DMS153 (cell line): Measurements from ENCODE around the gene ASB10.

Source experiments
- DNase-seq: peaks from one replicate; lab custom pipeline; 2025; lab: John Stamatoyannopoulos, UW

ASB10 gene

DNA sequence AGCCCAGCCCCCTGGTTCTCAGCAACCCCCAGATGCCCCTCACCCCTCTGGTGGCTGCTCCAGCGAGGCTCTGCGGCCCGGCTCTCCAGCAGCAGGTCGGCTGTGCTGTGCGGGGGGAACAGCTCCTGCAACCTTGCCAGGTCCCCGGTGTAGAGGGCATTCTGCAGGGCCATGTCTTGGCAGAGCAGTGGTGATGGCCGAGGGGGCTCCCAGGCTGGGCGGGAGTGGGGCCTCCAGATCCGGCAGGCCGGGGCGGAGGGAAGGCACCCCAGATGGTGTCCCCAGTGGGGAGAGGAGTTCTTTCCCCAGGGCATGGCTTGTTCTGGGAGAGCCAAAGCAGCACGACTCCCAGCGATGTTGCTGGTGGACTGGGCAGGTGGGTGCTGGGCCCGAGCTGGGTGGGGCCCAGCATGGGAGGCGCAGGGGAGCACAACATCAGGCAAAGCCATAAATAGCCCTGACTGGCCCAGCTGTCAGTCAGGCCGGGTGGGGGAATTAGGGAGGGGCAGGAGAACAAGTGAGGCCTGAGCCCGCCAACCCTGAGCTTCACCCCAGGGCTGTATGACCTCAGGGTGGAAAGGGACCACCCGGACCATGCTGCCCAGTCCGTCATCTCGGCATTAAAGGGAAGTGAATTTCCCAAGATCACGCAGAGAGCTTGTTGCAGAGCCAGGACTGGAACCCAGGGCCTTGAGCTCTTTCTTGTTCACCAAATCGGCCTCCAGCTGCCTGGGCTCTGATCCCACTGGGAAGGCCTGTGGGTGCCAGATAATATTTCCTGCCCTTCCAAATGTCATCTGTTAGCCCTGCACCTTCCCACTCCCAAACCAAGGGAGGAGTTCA, 580 bp upstream of the ASB10 start:
- DNase-seq: no peak

GRCh38 chr7:151185762-151186639, 1.0 kb downstream of the ASB10 start:
- DNase-seq: no peak

DNA sequence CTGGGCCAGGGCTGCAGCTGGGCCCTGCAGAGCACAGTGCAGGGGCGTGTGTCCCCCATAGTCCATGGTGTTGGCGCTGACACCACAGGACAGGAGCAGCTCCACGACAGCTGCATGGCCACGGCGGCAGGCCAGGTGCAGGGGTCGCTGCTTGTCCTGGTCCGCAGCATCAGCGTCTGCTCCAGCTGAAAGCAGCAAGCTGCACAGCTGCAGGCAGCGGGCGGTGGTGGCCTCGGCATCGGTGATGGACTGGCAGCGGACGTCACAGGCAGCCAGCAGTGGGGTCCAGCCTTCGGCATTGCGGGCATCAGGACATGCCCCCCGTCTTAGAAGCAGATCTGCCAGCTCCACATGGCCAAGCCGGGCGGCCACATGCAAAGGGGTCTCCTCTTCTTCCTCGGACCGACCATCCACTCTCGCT, 6.0 kb downstream of the ASB10 start:
- DNase-seq: no peak

DNA sequence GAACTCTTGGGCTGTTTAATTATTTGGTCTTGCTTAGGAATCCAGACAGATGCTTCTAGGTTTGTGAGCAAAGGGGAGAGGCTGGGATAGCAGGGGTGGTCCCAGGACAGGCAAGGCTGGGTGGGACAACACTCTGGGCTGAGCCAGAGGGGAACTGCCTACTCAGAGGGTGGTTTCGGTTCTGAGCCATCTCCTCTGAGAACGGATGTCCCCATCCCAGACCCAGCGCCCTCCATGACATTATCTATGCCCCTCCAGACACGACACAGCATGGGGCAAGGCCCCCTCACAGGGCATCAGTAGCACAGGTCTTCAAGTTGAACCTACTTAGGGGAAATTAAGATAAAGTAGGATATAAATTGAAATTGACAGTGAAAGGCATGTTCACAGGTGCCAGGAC, 7.1 kb downstream of the ASB10 start:
- DNase-seq: no peak

DNA sequence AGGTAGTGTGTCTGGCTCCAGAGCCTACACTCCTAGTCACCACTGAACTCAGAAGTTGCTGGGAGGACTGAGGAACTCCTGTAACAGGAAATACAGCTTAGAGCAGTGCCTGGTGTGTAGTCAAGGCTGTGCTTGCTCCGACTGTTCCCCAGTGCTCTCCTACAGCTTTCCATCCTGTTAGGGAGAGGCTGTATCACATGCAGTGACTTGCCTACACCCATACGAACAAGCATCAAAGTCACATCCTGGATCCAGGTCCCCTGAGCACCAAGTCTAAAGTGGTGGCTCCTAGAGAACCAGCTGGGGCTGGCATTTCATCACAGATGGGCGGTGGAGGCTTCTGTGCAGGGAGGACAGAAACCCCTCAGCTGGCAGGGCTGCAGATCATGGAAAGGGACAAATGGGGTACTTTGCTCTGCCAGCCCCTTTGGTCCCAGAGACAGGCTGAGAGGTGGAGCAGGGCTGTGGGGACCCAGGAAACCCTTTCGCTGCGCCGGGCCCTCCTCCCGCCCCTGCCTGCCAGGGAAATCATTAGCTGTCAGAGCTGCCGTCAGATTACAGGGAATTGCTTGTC, 7.7 kb downstream of the ASB10 start:
- DNase-seq: no peak

GRCh38 chr7:151178831-151179230, 8.2 kb downstream of the ASB10 start:
- DNase-seq: no peak

DNA sequence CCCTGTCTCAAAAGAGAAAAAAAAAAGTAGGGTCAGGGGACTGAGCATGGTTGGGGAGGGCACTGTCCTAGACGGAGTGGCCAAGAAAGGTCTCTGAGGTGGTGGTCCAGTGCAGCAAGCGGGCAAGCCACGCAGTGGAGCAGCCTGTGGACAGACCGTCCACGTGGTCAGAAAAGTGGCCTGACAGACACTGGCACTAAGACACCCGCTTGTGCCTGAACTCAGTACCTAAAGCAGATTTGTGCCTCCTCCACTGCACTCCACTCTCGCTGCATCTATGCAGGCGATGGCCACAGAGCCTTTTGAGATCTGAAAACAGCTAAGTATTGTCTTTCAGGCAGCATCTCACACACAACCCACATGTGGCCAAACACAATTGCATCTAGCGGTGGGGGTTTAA, 8.8 kb downstream of the ASB10 start:
- no peak for DNase-seq

- no peak for DNase-seq
Observed at GRCh38 chr7:151177310-151177709, 9.7 kb downstream of the ASB10 start.

DNA sequence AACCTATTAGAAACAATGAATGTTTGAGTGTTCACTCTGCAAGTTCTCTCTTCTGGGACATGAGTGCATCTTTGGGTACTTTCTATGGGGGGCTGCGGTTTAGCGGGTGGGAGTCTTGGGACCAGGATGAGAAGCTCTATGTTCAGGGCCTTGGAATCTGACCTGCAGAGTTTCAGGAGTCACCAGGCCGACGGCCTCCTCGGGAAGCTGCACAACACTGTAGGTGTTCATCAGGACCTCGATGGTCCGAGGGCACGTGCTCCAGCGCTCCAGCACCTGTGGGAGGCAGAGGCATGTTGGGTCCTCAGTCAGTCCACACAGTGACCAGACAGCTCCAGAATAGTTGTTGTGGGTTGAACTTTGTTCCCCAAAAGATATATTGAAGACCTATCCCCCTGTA, 10.6 kb downstream of the ASB10 start:
- DNase-seq: no peak

DNA sequence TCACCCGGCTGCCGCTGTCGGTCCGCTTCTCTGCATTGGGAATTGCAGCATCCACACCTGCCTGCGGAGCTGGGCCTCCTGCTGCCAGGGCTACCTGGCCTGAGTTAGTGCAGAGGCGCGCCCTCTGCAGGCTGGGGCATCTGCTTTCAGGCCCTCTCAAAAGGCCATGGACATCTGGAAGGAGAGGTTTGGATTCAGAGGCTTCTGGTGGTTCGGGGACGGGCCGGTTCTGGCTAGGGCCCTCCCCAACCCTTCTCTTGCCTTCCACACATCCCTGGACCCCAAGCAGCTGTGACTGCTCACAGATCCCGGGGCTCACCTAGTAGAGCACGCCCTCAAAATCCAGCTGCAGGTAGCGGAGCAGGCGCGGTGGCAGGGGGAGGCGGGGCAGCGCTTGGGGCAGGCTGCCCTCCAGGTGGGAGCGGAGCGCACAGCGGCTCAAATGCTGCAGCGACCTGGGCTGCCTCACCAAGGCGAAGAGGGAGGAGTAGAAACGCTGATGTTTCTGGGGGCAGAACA, 11.2 kb downstream of the ASB10 start:
- DNase-seq: no peak

- no peak for DNase-seq
Observed at GRCh38 chr7:151175047-151175792, 11.8 kb downstream of the ASB10 start.

GRCh38 chr7:151174246-151175046, 12.6 kb downstream of the ASB10 start:
- no peak for DNase-seq

GRCh38 chr7:151173386-151174245, 13.4 kb downstream of the ASB10 start:
- DNase-seq: no peak

DNA sequence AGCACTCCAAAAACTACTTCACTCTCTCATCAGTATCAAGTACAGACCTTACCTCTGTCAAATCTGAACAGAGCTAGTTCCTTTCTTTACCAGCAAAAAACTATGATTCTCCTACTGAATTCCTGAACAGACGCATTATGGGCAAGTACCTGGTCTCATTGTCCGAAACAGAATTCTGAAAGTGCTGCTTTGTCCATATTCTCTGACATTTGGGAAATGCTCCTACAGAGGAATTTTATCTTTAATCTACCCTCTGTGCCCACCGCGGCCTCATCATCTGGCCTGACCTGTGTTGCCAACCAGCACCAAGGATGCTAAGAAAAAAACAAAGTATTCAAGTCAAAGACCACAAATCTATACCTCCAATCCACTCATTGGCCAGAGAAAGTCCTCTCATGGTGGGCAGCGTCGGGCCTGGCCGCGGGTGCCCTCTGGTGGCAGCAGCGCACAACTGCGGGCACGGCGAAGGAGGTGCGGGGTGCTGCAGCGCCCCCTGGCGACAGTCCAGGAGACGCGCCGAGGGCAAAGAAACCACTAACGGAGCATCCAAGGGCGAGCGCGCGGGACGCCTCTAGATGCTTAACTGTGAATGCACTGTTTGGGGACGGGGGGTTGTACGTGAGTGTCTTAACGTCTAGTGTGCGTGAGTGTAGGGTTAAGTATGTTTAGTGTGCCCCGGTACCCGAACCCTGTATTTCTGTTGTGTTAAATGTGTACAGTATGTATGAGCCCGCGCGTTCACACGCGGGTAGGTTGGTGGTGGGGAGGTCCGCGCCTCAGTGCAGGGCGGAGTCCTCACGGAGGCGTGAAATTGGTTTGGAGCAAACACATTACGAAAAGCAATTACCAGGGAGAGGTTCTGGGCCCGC, 14.5 kb downstream of the ASB10 start:
- DNase-seq: peak; percentile 22

DNA sequence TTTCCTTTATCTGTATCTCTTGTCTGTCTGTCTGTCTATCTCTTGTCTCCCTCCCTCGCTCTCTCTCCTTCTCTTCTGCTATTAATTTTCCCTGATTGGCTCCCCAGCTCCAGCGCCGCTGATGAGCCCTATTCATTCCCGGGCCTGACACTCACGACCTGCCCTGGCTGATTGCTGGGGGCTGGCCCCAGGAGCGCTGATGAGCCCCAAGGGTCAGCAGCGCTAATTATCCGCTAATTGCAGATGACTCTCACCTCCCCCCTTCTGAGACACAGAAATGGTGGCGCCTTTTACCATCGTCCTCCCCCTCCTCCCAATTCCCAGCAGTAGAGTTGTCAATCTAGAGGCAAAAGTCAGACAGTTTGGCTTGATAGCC, 18.3 kb downstream of the ASB10 start:
- DNase-seq: no peak

DNA sequence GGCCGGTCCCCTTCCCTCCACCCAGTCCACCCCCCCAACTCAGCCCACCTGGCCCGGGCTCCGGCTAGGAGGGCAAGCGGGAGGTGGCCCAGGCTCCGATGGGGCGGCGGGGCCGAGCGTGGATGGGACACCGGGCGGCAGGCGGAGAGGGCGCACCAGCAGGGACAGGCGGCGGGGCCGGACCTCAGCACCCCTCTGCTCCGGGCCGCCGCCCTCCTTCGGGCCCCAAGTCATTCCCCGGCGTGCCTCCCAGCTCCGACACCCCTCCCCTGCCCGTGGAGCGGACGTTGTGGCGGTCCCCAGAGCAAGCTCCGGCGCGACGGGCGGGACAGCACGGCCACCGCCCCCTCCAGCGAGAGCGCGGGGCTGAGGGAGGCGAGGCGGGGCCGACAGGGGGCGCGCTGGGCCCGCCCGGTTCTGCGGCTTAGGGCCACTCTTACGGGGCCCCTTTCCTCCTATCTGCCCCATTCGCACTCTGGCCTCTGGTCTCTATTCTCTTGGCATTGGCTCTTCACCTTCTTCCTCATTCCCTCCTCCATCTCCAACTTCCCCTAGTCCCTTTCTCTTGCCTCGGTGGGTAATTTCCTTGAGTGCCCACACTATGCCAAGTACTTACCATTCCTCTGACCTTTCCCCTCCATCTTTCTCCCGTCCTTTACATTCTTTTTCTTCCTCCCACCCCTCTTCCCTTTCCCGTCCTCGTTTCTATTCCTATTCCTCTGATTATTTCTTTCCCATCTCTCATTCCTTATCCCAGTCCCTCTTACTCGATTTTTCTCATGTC, 18.9 kb downstream of the ASB10 start:
- no peak for DNase-seq

- no peak for DNase-seq
Observed at GRCh38 chr7:151167197-151167961, 19.7 kb downstream of the ASB10 start, which contains the start of gene GBX1. Gene GBX1 (minus strand): TSS chr7:151167694. CDS start chr7:151167548, 146 bp downstream.
